Subcutaneous adipose tissue (tissue), 4 donors: ENCODE measurements around the gene LILRB2. TPM values are rescaled to one million over a fixed set of nuclear protein-coding genes. Genes with fewer than 3 reads are reported as not detected.

Source experiments
- total RNA-seq, 4 donors: library from RNA; depleted of rRNA; stranded (reverse); fragments of >200 nt; gene quantifications; one replicate each; pipeline ENCODE4 v1.1.0, GENCODE V29; 2016
- TF ChIP-seq, protein P1 (sequence below): fragments of 450-650 bp; IDR thresholded peaks from one replicate; pipeline ENCODE4 v1.5.1; 2016; ENCODE audit warnings: low read depth, mild to moderate bottlenecking, control low read depth, antibody characterized with exemption, moderate library complexity

LILRB2 gene
- total RNA-seq, 4 donors from 2014 or later: 2.8 to 14.6 (median 7.6) TPM

DNA sequence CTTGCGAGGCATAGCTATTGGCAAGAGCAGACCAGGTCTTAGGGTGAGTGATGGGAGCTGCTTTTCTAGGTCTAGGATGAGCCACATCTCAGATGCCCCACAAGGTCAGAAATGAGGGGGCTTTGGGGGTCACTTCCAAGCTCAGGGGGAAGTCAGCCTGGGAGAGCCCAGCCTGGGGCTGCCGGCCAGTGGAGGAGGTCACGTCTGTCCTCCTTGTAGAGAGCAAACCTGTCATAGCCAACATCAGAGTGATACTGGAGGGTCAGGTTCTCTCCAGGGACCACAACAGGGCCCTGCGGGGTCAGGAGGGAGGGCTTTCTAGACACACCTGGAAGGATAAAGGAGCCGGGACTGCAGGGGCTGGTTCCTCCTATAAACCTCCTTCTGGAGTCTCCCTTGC is 29.6 kb upstream of the LILRB2 start:
- TF ChIP-seq, protein P1, sequence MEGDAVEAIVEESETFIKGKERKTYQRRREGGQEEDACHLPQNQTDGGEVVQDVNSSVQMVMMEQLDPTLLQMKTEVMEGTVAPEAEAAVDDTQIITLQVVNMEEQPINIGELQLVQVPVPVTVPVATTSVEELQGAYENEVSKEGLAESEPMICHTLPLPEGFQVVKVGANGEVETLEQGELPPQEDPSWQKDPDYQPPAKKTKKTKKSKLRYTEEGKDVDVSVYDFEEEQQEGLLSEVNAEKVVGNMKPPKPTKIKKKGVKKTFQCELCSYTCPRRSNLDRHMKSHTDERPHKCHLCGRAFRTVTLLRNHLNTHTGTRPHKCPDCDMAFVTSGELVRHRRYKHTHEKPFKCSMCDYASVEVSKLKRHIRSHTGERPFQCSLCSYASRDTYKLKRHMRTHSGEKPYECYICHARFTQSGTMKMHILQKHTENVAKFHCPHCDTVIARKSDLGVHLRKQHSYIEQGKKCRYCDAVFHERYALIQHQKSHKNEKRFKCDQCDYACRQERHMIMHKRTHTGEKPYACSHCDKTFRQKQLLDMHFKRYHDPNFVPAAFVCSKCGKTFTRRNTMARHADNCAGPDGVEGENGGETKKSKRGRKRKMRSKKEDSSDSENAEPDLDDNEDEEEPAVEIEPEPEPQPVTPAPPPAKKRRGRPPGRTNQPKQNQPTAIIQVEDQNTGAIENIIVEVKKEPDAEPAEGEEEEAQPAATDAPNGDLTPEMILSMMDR: no peak

DNA sequence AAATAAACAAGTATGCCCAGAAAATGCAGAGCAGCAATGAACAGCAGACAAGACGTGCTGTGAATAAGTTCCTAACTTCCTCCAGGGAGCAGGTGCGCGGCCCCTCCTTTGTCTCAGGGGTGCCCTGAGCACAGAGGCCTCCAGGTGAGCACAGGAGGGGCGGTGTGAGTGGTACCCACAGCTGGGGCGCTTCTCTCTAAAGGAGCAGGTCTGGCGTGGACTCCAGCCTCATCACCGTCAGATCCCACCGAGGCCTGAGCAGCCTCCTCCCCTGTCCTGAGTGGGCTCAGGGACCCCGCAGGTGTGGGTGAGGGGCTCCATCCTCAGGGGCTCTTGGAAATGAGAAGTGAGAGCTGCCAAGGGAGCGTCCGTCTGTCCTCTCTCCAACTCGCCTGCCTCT is 28.9 kb upstream of the LILRB2 start:
- TF ChIP-seq, protein P1: no peak

DNA sequence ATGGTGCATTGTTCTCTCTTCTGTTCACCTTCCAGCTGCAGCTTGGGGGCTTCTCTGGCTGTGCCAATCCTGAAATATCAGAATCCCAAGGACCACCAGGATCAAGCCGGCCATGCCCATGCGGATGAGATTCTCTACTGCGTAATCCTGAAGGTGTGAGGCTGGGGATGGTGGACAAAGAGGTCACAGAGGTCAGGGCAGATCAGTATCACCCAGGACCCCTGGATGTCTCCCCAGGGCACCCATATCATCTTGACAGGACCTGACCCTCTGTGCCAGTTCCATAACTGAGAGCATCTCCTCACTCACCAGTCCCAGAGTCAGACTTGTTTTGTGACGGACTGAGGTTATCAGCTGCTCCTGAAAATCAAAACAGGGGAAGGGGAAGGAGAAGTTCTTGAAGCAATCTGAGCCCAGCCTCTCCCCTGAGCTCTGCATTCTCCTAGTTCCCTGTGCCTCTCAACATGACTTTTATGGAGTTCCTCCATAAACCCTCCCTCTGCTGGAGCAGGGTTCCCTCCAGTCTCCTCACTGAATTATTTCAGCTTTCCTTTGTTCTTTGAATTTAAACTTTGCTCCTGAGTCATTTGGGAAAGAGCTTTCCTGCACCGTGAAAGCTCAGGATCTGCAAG is 26.6 kb upstream of the LILRB2 start:
- TF ChIP-seq, protein P1: no peak

DNA sequence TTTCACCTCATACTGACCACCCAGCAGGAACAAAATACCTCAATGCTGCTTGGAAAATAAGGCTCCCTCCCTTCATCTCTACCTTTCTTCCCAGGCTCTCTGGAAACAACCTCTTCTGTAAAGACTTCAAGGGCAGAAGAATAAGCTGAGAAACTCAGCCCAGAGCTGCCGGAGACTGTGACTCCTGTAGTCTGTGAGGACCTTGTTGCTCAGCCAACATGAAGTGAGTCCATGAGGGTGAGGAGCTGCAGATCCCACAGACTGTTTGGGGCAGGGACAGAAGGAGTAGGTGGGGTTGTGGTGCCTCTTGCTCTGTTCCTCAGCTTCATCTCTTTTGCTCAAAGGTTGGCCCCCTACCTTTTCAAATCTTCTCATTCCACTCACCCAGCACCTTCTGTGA is 24.2 kb upstream of the LILRB2 start:
- TF ChIP-seq, protein P1: no peak

DNA sequence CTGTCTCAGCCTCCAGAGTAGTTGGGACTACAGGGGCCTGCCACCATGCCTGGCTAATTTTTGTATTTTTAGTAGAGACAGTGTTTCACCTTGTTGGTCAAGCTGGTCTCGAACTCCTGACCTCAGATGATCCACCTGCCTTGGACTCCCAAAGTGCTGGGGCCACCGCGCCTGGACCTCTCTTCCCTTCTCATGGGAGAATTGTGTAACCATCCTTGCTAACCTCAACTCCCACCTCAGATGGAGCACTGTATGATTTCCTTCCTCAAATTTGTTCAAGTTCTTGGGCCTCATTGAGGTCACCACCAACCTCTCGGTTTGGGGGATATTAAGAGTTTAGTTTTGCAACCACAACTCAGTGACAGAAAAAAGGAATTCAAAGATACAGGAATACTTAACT is 21.3 kb upstream of the LILRB2 start:
- TF ChIP-seq, protein P1: no peak

DNA sequence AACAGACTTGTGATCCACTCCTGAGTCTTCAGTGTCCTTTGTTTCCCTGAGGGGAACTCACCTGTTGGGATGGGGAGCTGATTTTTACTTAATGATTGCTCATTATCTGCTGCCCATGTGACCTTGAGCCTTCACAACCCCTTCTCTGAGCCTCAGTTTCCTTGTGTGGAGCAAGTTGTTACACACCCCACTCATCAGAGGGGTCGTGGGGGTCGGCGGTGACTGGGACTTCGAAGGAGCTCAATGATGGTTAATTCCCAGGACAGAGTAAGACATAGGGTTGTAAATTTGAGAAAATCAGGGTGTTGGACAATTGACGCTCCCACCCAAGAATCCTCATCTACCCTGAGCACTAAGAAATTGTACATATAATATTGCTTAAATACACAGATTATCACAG is 18.6 kb upstream of the LILRB2 start:
- TF ChIP-seq, protein P1: no peak

DNA sequence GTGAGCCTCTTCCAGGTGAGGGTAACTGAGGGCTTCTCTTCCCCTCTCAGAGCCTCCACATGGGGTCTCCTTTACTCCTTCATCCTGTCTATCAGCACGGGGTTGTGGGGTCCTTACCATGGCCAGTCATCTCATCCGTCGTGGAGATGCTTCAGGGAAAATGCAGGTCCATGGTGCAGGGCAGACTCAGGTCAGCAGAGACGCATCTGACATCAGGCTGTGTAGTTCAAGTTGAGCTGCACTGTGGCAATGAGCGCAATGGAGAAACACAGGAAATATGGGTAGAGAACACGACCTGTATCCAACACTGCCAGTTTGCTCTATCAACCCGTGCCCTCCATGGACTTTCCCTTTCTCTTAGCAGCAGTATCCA is 18.2 kb upstream of the LILRB2 start:
- TF ChIP-seq, protein P1: no peak
